Measurements from ENCODE around the gene WIPF3.

DNA sequence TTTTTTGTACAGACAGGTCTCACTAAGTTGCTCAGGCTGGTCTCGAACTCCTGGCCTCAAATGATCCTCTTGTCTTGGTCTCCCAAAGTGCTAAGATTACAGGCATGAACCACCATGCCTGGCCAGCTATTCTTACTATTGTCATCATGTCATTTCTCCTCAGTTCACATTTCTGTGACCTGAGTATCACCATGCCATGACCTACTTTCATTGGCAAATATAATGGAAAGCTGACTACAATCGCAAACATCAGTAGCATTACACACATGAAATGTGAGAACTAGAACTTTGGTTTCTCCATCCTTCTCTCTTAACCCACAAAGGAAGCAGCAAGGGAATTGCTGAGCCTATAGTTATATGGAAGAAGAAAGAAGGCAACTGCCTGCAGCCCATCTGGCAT is 26.0 kb upstream of the WIPF3 start:
- TF ChIP-seq POLR2AphosphoS5 (IDR thresholded peaks at IDR 0.05; ENCODE audit: low read depth, low read length) = no peak
- no peak for TF ChIP-seq POLR2A (IDR thresholded peaks at IDR 0.05; ENCODE audit: low read depth, low read length)

Data from GM12891 (cell line).